ENCODE results near the gene PDZD4. TPM values are rescaled to one million over a fixed set of nuclear protein-coding genes. Genes with fewer than 3 reads are reported as not detected.

The PDZD4 gene
- total RNA-seq, 4 donors from 2014 or later: 3.2 to 7.0 (median 4.5) TPM

DNA sequence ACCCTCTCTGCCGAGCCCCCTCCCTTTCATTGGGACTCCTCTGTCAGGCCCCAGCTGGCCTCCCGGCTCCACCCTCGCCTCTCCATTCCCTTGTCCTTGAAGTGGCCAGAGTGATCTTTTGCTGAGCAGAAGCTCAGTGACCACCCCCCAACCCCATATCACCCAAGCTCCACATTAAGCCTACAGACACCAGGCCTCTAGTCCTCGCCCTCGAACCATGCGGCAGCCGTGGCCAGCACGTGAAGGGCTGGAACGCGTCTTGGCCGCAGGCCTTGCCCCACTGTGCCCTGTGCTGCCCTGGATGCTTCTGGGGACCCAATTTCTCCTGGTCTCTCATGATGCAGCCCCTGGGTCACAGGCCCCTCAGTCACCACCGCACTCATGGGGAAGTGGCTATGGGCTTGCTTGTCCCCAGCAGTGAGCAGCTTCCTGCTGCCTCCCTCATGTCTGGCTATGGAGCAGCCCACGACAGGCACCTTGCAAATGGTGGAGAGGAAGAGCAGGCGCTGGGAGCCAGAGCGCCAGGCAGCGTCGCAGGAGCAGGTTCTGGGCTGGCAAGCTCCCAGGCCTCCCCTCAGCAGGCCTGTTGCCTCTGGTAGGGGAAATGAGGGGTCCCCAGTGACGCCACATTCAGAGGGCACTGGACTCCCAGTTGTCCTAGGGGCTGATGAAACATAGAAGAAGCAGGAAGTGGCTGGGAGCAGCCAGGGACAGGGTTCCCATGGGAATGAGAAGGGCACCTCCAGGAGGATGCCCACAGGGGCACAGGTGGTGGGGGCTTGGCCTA, 50.3 kb downstream of the PDZD4 start:
- Histone ChIP-seq H3K9me3 (no peaks in the 10 kb centered on the region), H3K4me1 (no peaks in the 10 kb centered on the region), H3K27ac (no peak overlapping the region), H3K4me3 (replicated peaks in 1 of 3) (no peak overlapping the region), H3K36me3 (no peaks in the 10 kb centered on the region), H3K27me3 (no peaks in the 10 kb centered on the region)
- TF ChIP-seq POLR2A (IDR thresholded peaks at IDR 0.05): no peak
- 45 to 76% methylated on average over 2 to 13 of the region's 18 CpGs for WGBS, 2 donors
- no peak for DNase-seq
- intact Hi-C loops (cut with DNase I): no loop called here

DNA sequence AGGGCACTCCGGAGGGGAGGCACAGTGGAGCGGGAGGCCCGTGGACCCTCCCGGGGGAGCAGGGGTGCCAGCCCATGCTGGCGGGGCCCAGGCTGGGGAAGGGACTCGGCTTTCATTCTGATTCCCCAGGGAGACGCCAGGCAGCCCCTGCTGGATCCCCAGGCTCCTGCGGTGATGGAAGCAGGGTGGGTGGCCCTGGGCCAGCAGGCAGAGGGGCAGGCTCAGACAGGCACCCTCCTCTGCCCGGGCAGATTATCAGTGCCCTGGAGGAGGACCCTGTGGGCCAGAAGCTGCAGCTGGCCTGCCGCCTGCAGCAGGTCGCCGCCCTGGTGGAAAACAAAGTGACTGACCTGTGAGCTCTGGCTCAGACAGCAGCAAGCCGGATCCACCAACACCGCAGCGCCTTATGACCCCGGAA, 51.7 kb downstream of the PDZD4 start:
- no peaks in the 10 kb centered on the region for H3K27me3 ChIP-seq
- WGBS, 2 donors: 67% methylated on average over 2 to 3 of the region's 16 CpGs

DNA sequence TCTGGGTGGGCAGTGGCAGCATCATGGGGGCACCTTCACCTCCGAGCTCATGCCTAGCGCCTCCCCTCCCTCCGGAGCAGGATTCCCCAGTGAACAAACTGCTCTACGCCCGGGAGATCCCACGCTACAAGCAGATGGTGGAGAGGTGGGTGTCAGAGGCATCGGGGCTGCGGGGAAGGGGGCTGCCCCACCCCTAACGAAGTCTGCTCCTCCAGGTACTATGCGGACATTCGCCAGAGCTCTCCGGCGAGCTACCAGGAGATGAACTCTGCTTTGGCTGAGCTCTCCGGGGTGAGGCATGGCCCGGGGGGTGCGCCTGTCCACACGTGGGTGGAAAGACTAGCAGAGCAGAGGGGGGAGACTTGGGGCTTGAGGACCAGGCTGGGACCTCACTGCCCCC, 52.2 kb downstream of the PDZD4 start:
- no peak overlapping the region for H3K27ac ChIP-seq
- no peaks in the 10 kb centered on the region for H3K27me3 ChIP-seq
- no peak overlapping the region for H3K4me3 ChIP-seq (replicated peaks in 1 of 3)
- intact Hi-C loops (cut with DNase I): no loop called here
- TF ChIP-seq, protein P1, sequence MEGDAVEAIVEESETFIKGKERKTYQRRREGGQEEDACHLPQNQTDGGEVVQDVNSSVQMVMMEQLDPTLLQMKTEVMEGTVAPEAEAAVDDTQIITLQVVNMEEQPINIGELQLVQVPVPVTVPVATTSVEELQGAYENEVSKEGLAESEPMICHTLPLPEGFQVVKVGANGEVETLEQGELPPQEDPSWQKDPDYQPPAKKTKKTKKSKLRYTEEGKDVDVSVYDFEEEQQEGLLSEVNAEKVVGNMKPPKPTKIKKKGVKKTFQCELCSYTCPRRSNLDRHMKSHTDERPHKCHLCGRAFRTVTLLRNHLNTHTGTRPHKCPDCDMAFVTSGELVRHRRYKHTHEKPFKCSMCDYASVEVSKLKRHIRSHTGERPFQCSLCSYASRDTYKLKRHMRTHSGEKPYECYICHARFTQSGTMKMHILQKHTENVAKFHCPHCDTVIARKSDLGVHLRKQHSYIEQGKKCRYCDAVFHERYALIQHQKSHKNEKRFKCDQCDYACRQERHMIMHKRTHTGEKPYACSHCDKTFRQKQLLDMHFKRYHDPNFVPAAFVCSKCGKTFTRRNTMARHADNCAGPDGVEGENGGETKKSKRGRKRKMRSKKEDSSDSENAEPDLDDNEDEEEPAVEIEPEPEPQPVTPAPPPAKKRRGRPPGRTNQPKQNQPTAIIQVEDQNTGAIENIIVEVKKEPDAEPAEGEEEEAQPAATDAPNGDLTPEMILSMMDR (IDR thresholded peaks at IDR 0.05): no peak
- no peak for TF ChIP-seq POLR2A (IDR thresholded peaks at IDR 0.05)
- 80% methylated on average over 2 of the region's 17 CpGs; no CpG with 5 or more reads in 1 of the 2 donors for WGBS, 2 donors
- H3K36me3 ChIP-seq: no peaks in the 10 kb centered on the region
- DNase-seq: no peak
- no peaks in the 10 kb centered on the region for H3K9me3 ChIP-seq
- no peaks in the 10 kb centered on the region for H3K4me1 ChIP-seq

More for the DNA sequence above, 51.7 kb downstream of the PDZD4 start:
- DNase-seq: no peak
- no peak overlapping the region for H3K4me3 ChIP-seq (replicated peaks in 1 of 3)
- intact Hi-C loops (cut with DNase I): no loop called here
- no peaks in the 10 kb centered on the region for H3K9me3 ChIP-seq
- no peaks in the 10 kb centered on the region for H3K4me1 ChIP-seq
- no peak for TF ChIP-seq POLR2A (IDR thresholded peaks at IDR 0.05)
- TF ChIP-seq, protein P1 (IDR thresholded peaks at IDR 0.05): no peak
- H3K27ac ChIP-seq: no peak overlapping the region
- H3K36me3 ChIP-seq: no peaks in the 10 kb centered on the region

DNA sequence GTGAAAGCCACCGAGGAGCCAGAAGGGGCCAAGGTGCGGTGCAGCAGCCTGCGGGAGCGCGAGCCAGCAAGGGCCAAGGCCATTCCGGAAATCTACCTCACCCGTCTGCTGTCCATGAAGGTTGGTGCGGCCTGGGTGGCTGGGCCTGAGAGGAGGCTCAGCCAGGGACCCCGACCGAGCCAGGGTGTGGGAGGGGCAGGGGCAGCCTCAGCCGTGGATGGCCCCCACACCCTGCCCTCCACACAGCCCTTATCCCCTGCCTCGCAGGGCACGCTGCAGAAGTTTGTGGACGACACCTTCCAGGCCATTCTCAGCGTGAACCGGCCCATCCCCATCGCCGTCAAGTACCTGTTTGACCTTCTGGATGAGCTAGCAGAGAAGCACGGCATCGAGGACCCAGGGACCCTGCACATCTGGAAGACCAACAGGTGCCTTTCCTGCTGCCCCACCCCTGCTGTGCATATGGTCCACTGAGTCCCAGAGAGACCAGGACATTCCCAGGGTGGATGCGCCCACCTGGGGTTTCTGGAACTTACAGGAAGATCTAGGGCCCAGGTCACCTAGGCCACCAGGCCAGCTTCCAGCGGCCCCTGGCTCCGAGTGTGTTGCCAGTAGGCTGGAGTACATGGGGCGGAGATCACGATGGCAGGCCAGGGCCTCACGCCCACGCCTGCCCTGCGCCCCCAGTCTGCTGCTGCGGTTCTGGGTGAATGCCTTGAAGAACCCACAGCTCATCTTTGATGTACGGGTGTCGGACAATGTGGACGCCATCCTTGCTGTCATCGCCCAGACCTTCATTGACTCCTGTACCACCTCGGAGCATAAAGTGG, 52.9 kb downstream of the PDZD4 start:
- Histone ChIP-seq H3K27me3 (no peaks in the 10 kb centered on the region), H3K36me3 (no peaks in the 10 kb centered on the region), H3K4me1 (no peaks in the 10 kb centered on the region), H3K27ac (no peak overlapping the region), H3K4me3 (replicated peaks in 1 of 3) (no peak overlapping the region), H3K9me3 (no peaks in the 10 kb centered on the region)
- no peak for TF ChIP-seq POLR2A (IDR thresholded peaks at IDR 0.05)
- TF ChIP-seq, protein P1 (IDR thresholded peaks at IDR 0.05): no peak
- 77% methylated on average over 11 of the region's 34 CpGs; no CpG with 5 or more reads in 1 of the 2 donors for WGBS, 2 donors
- intact Hi-C loops (cut with DNase I): no loop called here
- DNase-seq: no peak

DNA sequence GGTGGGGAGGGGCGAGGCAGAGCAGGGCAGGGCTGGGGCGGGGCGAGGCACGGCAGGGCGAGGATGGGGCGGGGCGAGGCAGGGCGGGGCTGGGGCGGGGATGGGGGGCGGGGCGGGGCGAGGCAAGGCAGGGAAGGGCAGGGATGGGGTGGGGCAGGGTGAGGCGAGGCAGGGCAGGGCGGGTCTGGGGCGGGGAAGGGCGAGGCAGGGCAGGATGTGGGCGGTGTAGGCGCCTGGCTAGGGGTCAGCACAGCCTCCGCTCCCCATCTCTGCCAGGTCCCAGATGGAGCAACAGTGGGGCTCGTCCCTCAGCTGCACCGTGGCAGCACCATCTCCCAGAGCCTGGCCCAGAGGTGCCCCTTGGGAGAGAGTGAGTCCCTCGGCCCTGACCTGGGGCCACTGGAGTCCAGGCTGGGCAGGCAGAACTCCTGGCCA, 53.7 kb downstream of the PDZD4 start:
- Histone ChIP-seq H3K27ac (no peak overlapping the region), H3K9me3 (no peaks in the 10 kb centered on the region), H3K36me3 (no peaks in the 10 kb centered on the region), H3K4me3 (replicated peaks in 1 of 3) (no peak overlapping the region), H3K27me3 (no peaks in the 10 kb centered on the region), H3K4me1 (no peaks in the 10 kb centered on the region)
- 63 to 80% methylated on average over 2 to 4 of the region's 22 CpGs for WGBS, 2 donors
- intact Hi-C loops (cut with DNase I): no loop called here
- no peak for DNase-seq
- no peak for TF ChIP-seq POLR2A (IDR thresholded peaks at IDR 0.05)
- TF ChIP-seq, protein P1 (IDR thresholded peaks at IDR 0.05): no peak

All from thyroid gland (tissue), 4 donors.